Astrocyte of the spinal cord (primary cell): ENCODE data around the gene EIF4E.
A peak's percentile ranks its signal among the peaks of the same experiment; 100 is the strongest.

Experiments used
- DNase-seq: peaks from one replicate; pipeline ENCODE4 v3.0.0; 2011; ENCODE audit warnings: low read depth, low spot score
- H3K4me3 ChIP-seq: 2 replicates; pipeline ENCODE4 v1.5.1; 2011; ENCODE audit warnings: low read depth, mild to moderate bottlenecking, low read length, moderate library complexity
- in situ Hi-C: cut with HindIII; loops from 2 replicates; pipeline ENCODE4 v1.10.0; 2017; ENCODE audit warnings: low sequenced_read_pairs
- TF ChIP-seq, protein P1 (sequence below): IDR thresholded peaks from 2 replicates; pipeline ENCODE4 v1.5.1; 2012; ENCODE audit warnings: low read depth, mild to moderate bottlenecking, low read length, inconsistent platforms

EIF4E gene, protein sequence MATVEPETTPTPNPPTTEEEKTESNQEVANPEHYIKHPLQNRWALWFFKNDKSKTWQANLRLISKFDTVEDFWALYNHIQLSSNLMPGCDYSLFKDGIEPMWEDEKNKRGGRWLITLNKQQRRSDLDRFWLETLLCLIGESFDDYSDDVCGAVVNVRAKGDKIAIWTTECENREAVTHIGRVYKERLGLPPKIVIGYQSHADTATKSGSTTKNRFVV

DNA sequence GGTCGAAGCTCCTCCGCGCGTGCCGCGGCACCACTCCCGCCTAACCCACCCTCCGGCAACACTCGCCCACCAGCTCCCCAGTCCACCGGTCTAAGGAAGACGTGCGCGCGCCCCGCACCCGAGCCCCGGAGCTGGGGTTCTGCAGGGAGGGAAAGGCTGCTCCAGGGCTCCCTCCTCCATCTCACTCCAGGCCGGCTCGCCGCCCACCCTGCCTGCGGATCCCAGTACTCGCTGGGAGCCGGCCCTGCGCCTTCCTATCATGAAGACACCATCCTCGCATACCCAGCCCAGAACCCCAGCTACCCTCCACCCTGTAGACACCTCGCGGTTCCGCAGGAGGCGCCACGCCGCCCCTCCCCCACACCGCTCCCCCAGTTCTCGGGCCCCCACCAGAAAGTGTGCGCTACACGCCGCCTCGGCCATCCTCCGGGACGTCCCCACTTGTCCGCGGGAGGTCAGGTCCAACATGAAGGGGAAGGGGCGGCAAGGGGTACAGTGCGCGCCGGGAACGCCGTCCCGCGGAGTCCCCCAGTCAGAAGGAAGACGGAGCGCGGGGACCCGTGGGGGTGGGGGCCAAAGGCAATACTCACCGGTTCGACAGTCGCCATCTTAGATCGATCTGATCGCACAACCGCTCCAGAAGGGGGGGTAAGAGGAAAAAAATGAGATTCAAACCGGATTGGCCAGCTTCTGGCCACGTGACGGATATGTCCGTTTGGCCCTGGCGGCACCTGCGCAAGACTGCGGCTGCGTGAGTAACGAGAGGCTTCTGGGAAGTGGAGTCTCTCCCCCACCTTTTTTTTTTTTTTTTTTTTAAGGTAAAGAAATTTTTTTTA is at the start of gene EIF4E:
Gene EIF4E (minus strand): TSS at position 629 of the 836 bp plus-strand sequence. CDS start 21 bp downstream, at position 608.
- in situ Hi-C loops: no loop called here
- DNase-seq: peak; percentile 99
- TF ChIP-seq, protein P1, sequence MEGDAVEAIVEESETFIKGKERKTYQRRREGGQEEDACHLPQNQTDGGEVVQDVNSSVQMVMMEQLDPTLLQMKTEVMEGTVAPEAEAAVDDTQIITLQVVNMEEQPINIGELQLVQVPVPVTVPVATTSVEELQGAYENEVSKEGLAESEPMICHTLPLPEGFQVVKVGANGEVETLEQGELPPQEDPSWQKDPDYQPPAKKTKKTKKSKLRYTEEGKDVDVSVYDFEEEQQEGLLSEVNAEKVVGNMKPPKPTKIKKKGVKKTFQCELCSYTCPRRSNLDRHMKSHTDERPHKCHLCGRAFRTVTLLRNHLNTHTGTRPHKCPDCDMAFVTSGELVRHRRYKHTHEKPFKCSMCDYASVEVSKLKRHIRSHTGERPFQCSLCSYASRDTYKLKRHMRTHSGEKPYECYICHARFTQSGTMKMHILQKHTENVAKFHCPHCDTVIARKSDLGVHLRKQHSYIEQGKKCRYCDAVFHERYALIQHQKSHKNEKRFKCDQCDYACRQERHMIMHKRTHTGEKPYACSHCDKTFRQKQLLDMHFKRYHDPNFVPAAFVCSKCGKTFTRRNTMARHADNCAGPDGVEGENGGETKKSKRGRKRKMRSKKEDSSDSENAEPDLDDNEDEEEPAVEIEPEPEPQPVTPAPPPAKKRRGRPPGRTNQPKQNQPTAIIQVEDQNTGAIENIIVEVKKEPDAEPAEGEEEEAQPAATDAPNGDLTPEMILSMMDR: no peak
- H3K4me3 ChIP-seq: peak within 1 kb of the TSS; percentile 95

DNA sequence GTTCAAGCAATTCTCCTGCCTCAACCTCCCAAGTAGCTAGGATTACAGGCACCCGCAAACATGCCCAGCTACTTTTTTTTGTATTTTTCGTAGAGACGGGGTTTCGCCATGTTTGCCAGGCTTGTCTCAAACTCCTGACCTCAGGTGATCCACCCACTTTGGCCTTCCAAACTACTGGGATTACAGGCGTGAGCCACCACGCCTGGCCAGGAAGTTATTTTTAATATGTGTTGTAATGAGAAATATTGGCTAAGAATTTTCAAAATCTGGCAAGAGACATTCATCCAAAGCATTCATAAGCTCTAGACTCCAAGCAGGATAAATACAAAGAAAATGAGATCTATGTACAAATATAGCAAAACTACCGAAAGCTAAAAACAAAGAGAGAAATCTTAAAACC is 48.6 kb upstream of the EIF4E start:
- no peak for DNase-seq
- in situ Hi-C loops: no loop called here
- TF ChIP-seq, protein P1: no peak
- no peak overlapping the region for H3K4me3 ChIP-seq

DNA sequence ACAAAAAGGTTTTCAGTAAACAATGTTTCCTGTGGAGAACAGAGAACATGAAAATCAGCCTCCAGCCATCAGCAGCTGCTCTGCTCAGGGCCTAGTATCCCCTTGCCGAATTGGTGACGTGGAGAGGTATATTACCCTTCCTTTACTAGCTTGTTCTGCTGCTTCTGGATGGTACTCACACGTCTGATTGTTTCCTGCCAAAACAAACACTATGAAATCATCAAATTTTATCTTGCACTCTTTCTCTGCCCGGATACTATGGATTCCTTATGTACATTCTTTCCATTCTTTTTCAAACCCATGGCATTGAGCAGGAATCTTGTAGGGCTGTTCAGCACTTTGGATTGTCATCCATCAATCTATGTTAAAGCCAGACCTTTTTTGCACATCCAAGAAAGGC is 47.8 kb upstream of the EIF4E start:
- in situ Hi-C loops: no loop called here
- TF ChIP-seq, protein P1: no peak
- H3K4me3 ChIP-seq: no peak overlapping the region
- peak; percentile 39 for DNase-seq

- H3K4me3 ChIP-seq: no peak overlapping the region
- in situ Hi-C loops: no loop called here
- DNase-seq: no peak
- TF ChIP-seq, protein P1: no peak
Measured at GRCh38 chr4:98969878-98970785, 41.2 kb upstream of the EIF4E start.

- H3K4me3 ChIP-seq: no peak overlapping the region
- TF ChIP-seq, protein P1: no peak
- in situ Hi-C loops: no loop called here
- no peak for DNase-seq
Measured at GRCh38 chr4:98967786-98968329, 38.9 kb upstream of the EIF4E start.

DNA sequence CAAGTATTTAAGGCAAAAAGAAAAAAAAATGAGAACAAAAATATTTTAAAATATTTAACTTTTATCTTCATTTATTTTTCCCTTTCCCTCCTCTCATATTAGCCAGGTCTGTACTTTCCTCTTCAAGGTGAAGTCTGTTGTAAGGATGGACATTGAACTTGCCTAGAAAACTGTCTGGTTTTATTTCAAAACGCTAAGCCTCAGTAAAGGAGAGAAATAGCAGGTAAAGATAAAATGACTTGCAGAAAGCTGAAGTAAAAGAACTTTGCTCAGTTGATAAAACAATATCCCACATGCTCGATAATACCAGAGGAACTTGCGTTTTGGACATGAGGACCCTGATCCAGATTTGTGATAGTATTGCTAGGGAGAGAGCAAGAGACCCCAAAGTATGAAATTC is 38.0 kb upstream of the EIF4E start:
- in situ Hi-C loops: no loop called here
- DNase-seq: no peak
- no peak overlapping the region for H3K4me3 ChIP-seq
- TF ChIP-seq, protein P1: no peak
